Spinal cord (tissue), 10 donors: ENCODE data around the gene MPV17L2. TPM values are rescaled to one million over a fixed set of nuclear protein-coding genes. Genes with fewer than 3 reads are reported as not detected.

Source experiments
- DNase-seq, 6 donors: peaks; one replicate each; pipeline versions ENCODE4 v3.0.0 to v3.0.0-alpha.2; 2013 to 2015; ENCODE audit warnings: low spot score in 6 of 6, low read depth in 4 of 6
- H3K27ac ChIP-seq: one replicate; pipeline ENCODE4 v1.5.1; 2013; ENCODE audit warnings: low read depth, low read length, control low read depth
- H3K27me3 ChIP-seq: one replicate; pipeline ENCODE4 v1.6.1; 2013; ENCODE audit warnings: low read length; ENCODE audit not compliant: control insufficient read depth, insufficient read depth
- H3K36me3 ChIP-seq: one replicate; pipeline ENCODE4 v1.6.1; 2013; ENCODE audit warnings: low read length; ENCODE audit not compliant: control insufficient read depth, insufficient read depth
- H3K4me1 ChIP-seq: one replicate; pipeline ENCODE4 v1.6.1; 2013; ENCODE audit warnings: low read length; ENCODE audit not compliant: control insufficient read depth, insufficient read depth
- H3K4me3 ChIP-seq: one replicate; pipeline ENCODE4 v1.5.1; 2013; ENCODE audit warnings: low read depth, low read length, control low read depth
- H3K9me3 ChIP-seq: one replicate; pipeline ENCODE4 v1.6.1; 2013; ENCODE audit warnings: low read length; ENCODE audit not compliant: control insufficient read depth, insufficient read depth
- WGBS: methylation state at CpG from one replicate; pipeline ENCODE4 v1.1.5; 2013; ENCODE audit warnings: missing lambda C conversion rate; ENCODE audit not compliant: insufficient coverage; 5-methylcytosine and 5-hydroxymethylcytosine counted together
- polyA plus RNA-seq, 2 donors: library from polyadenylated mRNA; unstranded; fragments of 120-200 nt; gene quantifications; one replicate each; pipeline ENCODE4 v1.2.1, GENCODE V29; 2013; ENCODE audit not compliant: insufficient read length in 2 of 2
- total RNA-seq, 2 donors: library from RNA; depleted of rRNA in 1 of 2; stranded (reverse); fragments of 120-200 nt in 1 of 2; fragments of >200 nt in 1 of 2; gene quantifications; one replicate each; pipeline versions ENCODE4 v1.2.3 to v1.2.4, GENCODE V29; 2013 to 2014
- donor health status: healthy.

The MPV17L2 gene
- total and polyA plus RNA-seq, 4 donors = 4.7 to 14.7 (median 12.1) TPM

- peaks cover 49% of the 10 kb centered on the region for H3K4me1 ChIP-seq
- no peaks in the 10 kb centered on the region for H3K27me3 ChIP-seq
- no peak overlapping the region for H3K27ac ChIP-seq
- DNase-seq = no peak
- H3K9me3 ChIP-seq = no peaks in the 10 kb centered on the region
- H3K36me3 ChIP-seq = peaks cover 77% of the 10 kb centered on the region
- no peak overlapping the region for H3K4me3 ChIP-seq
- 97% methylated on average over 5 of the region's 10 CpGs for WGBS
Observed at GRCh38 chr19:18159810-18160209, 33.2 kb upstream of the MPV17L2 start.

- peaks cover 44% of the 10 kb centered on the region for H3K4me1 ChIP-seq
Observed at GRCh38 chr19:18160493-18160970, 32.5 kb upstream of the MPV17L2 start.

DNA sequence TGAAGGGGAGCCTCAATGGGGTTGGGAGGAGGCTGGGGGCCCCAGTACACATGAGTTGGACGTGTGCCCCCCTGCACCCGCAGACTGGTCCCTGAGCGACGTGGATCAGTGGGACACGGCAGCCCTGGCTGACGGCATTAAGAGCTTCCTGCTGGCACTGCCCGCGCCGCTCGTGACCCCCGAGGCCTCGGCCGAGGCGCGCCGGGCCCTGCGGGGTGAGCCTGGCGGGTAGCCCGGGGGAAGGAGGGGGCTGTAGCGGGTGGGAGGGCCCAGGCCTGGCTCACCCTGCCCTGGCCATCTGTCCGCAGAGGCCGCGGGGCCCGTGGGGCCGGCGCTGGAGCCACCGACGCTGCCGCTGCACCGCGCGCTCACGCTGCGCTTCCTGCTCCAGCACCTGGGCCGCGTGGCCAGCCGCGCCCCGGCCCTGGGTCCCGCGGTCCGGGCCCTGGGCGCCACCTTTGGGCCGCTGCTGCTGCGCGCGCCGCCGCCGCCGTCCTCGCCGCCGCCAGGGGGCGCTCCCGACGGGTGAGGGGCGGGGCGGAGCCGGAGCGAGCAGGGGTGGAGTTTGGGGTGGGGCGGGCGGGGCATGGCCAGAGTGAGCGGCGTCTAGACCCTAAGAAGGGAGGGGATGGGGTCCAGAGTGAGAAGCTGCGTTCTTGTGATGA is 31.9 kb upstream of the MPV17L2 start:
- peaks cover 79% of the 10 kb centered on the region for H3K36me3 ChIP-seq

More at GRCh38 chr19:18160493-18160970, 32.5 kb upstream of the MPV17L2 start:
- peak overlapping the region; percentile 52 for H3K27ac ChIP-seq
- no peak overlapping the region for H3K4me3 ChIP-seq
- H3K9me3 ChIP-seq = no peaks in the 10 kb centered on the region
- H3K27me3 ChIP-seq = no peaks in the 10 kb centered on the region
- WGBS = 75% methylated on average over 11 of the region's 13 CpGs
- H3K36me3 ChIP-seq = peaks cover 79% of the 10 kb centered on the region
- no peak for DNase-seq

GRCh38 chr19:18161636-18162002 is 31.4 kb upstream of the MPV17L2 start:
- Histone ChIP-seq H3K4me3 (no peak overlapping the region), H3K27ac (no peak overlapping the region), H3K27me3 (no peaks in the 10 kb centered on the region), H3K9me3 (no peaks in the 10 kb centered on the region), H3K36me3 (peaks cover 79% of the 10 kb centered on the region), H3K4me1 (peaks cover 36% of the 10 kb centered on the region)
- 69% methylated on average over 15 of the region's 19 CpGs for WGBS
- no peak for DNase-seq

More for the DNA sequence above, 31.9 kb upstream of the MPV17L2 start:
- Histone ChIP-seq H3K9me3 (no peaks in the 10 kb centered on the region), H3K4me3 (no peak overlapping the region), H3K27me3 (no peaks in the 10 kb centered on the region), H3K27ac (peak overlapping the region; percentile 52), H3K4me1 (peaks cover 41% of the 10 kb centered on the region)
- peak in 3 of 6 donors; percentile 45 to 84 (median 80) for DNase-seq
- 4% methylated on average over 64 of the region's 66 CpGs for WGBS

DNA sequence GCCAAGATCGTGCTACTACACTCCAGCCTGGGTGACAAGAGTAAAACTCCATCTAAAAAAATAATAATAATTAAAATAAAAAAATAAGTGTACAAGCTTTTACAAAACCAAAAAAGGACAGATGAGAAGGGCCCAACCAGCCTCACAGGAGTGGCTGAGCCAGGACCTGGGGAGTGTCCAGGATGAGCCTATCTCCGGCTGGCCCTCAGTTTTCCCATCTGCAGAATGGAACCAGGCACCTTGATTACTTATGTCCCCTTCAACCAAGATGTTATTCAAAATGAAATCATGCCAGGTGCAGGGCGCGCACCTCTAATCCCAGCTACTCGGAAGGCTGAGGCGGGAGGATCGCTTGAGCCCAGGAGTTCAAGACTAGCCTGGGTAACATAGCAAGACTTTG is 28.9 kb upstream of the MPV17L2 start:
- Histone ChIP-seq H3K4me1 (peaks cover 16% of the 10 kb centered on the region), H3K27ac (no peak overlapping the region), H3K27me3 (no peaks in the 10 kb centered on the region), H3K9me3 (no peaks in the 10 kb centered on the region), H3K36me3 (peaks cover 89% of the 10 kb centered on the region), H3K4me3 (no peak overlapping the region)
- DNase-seq = no peak
- 100% methylated on average over 3 of the region's 7 CpGs for WGBS

- Histone ChIP-seq H3K36me3 (peaks cover 94% of the 10 kb centered on the region), H3K4me3 (no peak overlapping the region), H3K4me1 (peaks cover 7% of the 10 kb centered on the region), H3K27me3 (no peaks in the 10 kb centered on the region), H3K27ac (no peak overlapping the region), H3K9me3 (no peaks in the 10 kb centered on the region)
- DNase-seq = no peak
- 96% methylated on average over 12 of the region's 15 CpGs for WGBS
Observed at GRCh38 chr19:18165794-18166544, 27.0 kb upstream of the MPV17L2 start.

- DNase-seq = no peak
- Histone ChIP-seq H3K27ac (no peak overlapping the region), H3K9me3 (no peaks in the 10 kb centered on the region), H3K36me3 (peaks cover 96% of the 10 kb centered on the region), H3K4me1 (no peaks in the 10 kb centered on the region), H3K27me3 (no peaks in the 10 kb centered on the region), H3K4me3 (no peak overlapping the region)
- WGBS = 96% methylated on average over 20 of the region's 21 CpGs
Observed at GRCh38 chr19:18167011-18167410, 26.0 kb upstream of the MPV17L2 start.

GRCh38 chr19:18167975-18168645 is 24.9 kb upstream of the MPV17L2 start:
- no peak overlapping the region for H3K4me3 ChIP-seq
- H3K36me3 ChIP-seq = peaks cover 85% of the 10 kb centered on the region
- DNase-seq = peak in 1 of 6 donors; percentile 9
- H3K27ac ChIP-seq = no peak overlapping the region
- WGBS = 73% methylated on average over 14 of the region's 14 CpGs
- H3K9me3 ChIP-seq = no peaks in the 10 kb centered on the region
- no peaks in the 10 kb centered on the region for H3K27me3 ChIP-seq
- H3K4me1 ChIP-seq = peaks cover under 1% of the 10 kb centered on the region

- H3K4me1 ChIP-seq = peaks cover 8% of the 10 kb centered on the region
- WGBS = 98% methylated on average over 62 of the region's 66 CpGs
- H3K27me3 ChIP-seq = peaks cover 6% of the 10 kb centered on the region
- no peak overlapping the region for H3K27ac ChIP-seq
- no peak overlapping the region for H3K4me3 ChIP-seq
- no peaks in the 10 kb centered on the region for H3K9me3 ChIP-seq
- H3K36me3 ChIP-seq = peaks cover 78% of the 10 kb centered on the region
- DNase-seq = no peak
Observed at GRCh38 chr19:18168673-18169381, 24.2 kb upstream of the MPV17L2 start.
